Uterus (tissue), 2 donors: ENCODE results near the gene SLC39A11.

Source experiments
- POLR2A ChIP-seq, 2 donors: fragments of 450-650 bp; IDR thresholded peaks; one replicate each; pipeline ENCODE4 v1.6.1; 2016; ENCODE audit warnings: antibody characterized with exemption in 2 of 2, mild to moderate bottlenecking in 1 of 2, moderate library complexity in 1 of 2
- TF ChIP-seq, protein P1 (sequence below), 4 experiments: fragments of 200-600 bp in 2 of 4; fragments of 450-650 bp in 2 of 4; sonication (generic) in 2 of 4; IDR thresholded peaks; one replicate each; pipeline ENCODE4 v1.5.1; 2016 to 2019; ENCODE audit warnings: antibody characterized with exemption in 4 of 4, mild to moderate bottlenecking in 2 of 4, moderate library complexity in 1 of 4

DNA sequence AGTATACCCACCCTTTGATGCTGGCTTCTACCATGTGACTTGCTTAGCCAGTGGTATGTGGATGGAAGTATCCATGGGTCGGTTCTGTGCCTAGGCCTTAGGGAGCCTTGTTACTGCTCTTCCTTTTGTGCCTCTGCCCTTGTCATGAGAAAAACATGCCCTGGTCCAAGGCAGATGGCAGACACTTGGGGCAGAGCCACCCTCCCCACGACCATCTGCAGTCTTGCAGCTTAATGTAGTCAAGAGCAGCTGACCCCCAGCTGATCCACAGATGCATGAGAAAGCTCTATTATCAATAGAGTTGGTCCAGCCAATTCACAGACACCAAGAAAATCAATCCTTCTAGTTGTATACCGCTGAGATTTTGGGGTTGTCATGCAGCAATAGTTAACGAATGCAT lies 95.7 kb downstream of the SLC39A11 start:
- TF ChIP-seq, protein P1, sequence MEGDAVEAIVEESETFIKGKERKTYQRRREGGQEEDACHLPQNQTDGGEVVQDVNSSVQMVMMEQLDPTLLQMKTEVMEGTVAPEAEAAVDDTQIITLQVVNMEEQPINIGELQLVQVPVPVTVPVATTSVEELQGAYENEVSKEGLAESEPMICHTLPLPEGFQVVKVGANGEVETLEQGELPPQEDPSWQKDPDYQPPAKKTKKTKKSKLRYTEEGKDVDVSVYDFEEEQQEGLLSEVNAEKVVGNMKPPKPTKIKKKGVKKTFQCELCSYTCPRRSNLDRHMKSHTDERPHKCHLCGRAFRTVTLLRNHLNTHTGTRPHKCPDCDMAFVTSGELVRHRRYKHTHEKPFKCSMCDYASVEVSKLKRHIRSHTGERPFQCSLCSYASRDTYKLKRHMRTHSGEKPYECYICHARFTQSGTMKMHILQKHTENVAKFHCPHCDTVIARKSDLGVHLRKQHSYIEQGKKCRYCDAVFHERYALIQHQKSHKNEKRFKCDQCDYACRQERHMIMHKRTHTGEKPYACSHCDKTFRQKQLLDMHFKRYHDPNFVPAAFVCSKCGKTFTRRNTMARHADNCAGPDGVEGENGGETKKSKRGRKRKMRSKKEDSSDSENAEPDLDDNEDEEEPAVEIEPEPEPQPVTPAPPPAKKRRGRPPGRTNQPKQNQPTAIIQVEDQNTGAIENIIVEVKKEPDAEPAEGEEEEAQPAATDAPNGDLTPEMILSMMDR (IDR thresholded peaks at IDR 0.05), result no peak
- no peak for TF ChIP-seq POLR2A (IDR thresholded peaks at IDR 0.05)
